ENCODE measurements around the gene CARD6. TPM values are rescaled to one million over a fixed set of nuclear protein-coding genes. Genes with fewer than 3 reads are reported as not detected.

Gene CARD6
- total and polyA plus RNA-seq, 2 experiments from 2014 or later = 1.4 to 5.5 TPM

DNA sequence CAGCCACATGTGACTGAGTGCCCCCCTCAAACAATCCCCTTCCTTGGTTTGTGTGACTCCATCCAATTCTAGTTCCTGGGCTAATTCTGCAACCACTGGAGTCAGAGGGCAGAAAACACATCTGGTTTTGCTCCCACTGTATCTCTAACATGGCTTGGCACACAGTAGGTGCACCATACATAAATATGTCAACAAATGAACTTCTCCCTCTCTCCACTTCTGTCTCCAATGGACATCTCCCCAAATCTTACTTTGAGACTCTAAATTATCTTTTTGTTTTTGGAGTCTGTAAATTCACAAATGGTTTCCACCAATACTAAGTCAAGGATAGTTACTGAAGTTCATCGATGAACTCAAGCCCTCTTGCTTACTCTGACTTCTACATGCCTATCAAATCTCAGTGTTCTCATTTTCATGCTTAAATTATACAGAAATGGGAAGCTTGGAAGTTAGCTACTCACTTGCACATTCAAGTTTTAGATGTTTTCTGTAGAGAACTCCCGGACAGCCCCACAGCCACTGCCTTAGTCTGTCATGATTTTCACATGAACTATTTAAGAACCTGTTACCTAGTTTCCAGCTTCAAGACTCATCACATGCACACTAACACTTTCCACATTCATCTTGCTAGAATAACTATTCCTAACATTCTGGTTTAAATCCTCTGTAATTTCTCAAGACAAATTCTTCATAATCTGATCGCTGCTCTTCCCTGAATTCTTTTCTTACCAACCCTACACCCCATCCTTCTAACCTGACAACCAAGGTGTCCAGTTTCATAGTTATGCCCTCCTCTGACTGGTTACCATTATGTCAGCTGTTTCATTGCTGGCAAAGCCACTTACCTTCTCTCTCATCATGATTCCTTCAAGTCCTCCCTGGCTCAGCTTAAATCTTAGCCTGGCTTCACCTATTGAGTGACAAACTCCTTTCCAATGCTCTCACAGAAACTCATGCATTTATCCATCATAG, 12.2 kb upstream of the CARD6 start:
- Histone ChIP-seq H3K36me3 (replicated peaks; ENCODE audit: insufficient read depth, low read depth) (peaks cover 11% of the 10 kb centered on the region), H3K27me3 (no peaks in the 10 kb centered on the region), H3K4me1 (ENCODE audit: insufficient read depth) (peaks cover 16% of the 10 kb centered on the region), H3K4me2 (no peak overlapping the region), H3K79me2 (peaks cover 42% of the 10 kb centered on the region), H3K9me2 (replicated peaks; ENCODE audit: insufficient read depth) (no peaks in the 10 kb centered on the region), H3K4me3 (no peak overlapping the region), H4K20me1 (ENCODE audit: insufficient read depth, poor library complexity, severe bottlenecking) (peaks cover 32% of the 10 kb centered on the region), H3K27ac (no peak overlapping the region), H2AFZ (no peak overlapping the region), H3K9me3 (ENCODE audit: low read depth) (no peaks in the 10 kb centered on the region)
- 95% methylated on average over 3 of the region's 3 CpGs for WGBS (ENCODE audit: low lambda C conversion rate, missing lambda C conversion rate)
- DNase-seq (ENCODE audit: low spot score) = no peak
- no peak for TF ChIP-seq EZH2 (IDR thresholded peaks at IDR 0.05; ENCODE audit: borderline replicate concordance)
- TF ChIP-seq EZH2phosphoT487 (IDR thresholded peaks at IDR 0.05; ENCODE audit: low read depth, severe bottlenecking, unreplicated experiment) = no peak
- TF ChIP-seq, protein P1, sequence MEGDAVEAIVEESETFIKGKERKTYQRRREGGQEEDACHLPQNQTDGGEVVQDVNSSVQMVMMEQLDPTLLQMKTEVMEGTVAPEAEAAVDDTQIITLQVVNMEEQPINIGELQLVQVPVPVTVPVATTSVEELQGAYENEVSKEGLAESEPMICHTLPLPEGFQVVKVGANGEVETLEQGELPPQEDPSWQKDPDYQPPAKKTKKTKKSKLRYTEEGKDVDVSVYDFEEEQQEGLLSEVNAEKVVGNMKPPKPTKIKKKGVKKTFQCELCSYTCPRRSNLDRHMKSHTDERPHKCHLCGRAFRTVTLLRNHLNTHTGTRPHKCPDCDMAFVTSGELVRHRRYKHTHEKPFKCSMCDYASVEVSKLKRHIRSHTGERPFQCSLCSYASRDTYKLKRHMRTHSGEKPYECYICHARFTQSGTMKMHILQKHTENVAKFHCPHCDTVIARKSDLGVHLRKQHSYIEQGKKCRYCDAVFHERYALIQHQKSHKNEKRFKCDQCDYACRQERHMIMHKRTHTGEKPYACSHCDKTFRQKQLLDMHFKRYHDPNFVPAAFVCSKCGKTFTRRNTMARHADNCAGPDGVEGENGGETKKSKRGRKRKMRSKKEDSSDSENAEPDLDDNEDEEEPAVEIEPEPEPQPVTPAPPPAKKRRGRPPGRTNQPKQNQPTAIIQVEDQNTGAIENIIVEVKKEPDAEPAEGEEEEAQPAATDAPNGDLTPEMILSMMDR (IDR thresholded peaks at IDR 0.05; ENCODE audit: poor library complexity) = no peak

DNA sequence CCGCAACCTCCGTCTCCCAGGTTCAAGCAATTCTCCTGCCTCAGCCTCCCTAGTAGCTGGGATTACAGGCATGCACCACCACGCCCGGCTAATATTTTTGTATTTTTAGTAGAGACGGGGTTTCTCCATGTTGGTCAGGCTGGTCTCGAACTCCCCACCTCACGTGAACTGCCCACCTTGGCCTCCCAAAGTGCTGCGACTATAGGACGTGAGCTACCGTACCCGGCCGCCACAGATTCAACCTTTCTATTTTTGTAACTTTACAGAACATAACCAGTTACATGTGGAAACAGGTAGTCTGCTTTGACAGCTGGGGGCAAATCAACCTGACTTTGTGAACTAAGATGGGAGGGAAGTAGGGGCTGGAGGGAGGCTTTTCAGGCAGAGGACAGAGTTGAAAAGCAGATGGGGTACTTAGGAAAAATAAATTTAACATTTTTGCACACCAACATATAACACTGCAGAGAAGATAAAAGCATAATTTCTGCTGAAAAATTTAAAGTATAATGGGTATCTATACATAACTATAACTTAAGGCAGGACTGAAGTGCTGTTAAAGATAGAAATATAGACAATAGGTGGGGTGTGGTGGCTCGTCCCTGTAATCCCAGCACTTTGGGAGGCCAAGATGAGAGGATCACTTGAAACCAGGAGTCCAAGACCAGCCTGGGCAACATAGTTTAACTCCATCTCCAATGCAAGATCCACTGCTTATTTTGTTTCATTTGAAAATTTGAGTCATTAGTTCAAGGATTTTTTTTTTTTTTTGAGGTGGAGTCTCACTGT, 11.2 kb upstream of the CARD6 start:
- Histone ChIP-seq H3K4me1 (ENCODE audit: insufficient read depth) (peaks cover 16% of the 10 kb centered on the region), H3K27ac (no peak overlapping the region), H3K36me3 (replicated peaks; ENCODE audit: insufficient read depth, low read depth) (peaks cover 11% of the 10 kb centered on the region), H3K4me2 (no peak overlapping the region), H4K20me1 (ENCODE audit: insufficient read depth, poor library complexity, severe bottlenecking) (peaks cover 35% of the 10 kb centered on the region), H3K79me2 (peaks cover 51% of the 10 kb centered on the region), H3K4me3 (no peak overlapping the region), H3K9me2 (replicated peaks; ENCODE audit: insufficient read depth) (no peaks in the 10 kb centered on the region), H3K9me3 (ENCODE audit: low read depth) (no peaks in the 10 kb centered on the region), H2AFZ (no peak overlapping the region), H3K27me3 (no peaks in the 10 kb centered on the region)
- 93% methylated on average over 13 of the region's 13 CpGs for WGBS (ENCODE audit: low lambda C conversion rate, missing lambda C conversion rate)
- DNase-seq (ENCODE audit: low spot score) = no peak
- no peak for TF ChIP-seq EZH2 (IDR thresholded peaks at IDR 0.05; ENCODE audit: borderline replicate concordance)

DNA sequence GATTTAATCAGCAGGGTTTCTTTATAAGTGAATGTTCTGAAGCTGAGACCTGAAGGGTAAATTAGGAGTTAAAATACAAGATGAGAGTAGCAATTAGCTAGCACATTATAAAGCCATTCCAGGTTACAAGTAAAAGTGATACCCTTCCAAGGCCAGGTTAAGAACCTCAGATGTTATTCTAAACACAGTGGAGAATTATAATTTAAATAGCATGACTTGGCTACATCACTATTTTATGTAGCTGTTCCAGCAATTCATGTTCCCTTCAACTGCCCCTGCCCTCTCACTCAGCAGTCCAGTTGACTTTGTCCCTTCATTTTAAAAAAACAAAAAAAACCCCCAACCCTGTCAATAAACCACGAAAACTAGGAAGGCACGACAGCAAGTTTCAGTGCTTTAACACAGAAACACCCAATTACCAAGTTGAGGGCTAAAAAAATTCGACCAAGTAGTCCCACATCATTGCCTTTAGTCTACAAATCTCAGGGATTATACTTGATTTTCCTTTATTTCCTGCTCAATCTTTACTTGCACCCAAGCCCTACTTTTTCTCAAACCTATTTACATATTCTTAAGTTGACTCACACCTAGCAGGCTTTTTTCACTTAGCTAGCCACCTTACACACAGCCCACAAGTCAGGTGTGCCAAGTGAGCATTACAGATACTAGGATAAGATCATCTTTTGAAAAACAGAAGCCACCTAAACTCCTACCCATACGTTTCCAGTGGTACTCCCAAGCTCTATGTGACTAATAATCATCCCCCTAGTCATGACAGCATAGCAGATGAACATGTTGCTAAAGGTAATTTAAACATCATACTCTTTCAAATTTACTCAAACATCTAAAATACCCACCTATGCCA, 9.6 kb upstream of the CARD6 start:
- no peak overlapping the region for H2AFZ ChIP-seq
- H3K9me2 ChIP-seq (replicated peaks; ENCODE audit: insufficient read depth) = no peaks in the 10 kb centered on the region
- no peak overlapping the region for H3K27ac ChIP-seq
- peak overlapping the region; percentile 86 for H3K4me2 ChIP-seq
- H3K27me3 ChIP-seq = no peaks in the 10 kb centered on the region
- 70% methylated on average over 4 of the region's 4 CpGs for WGBS (ENCODE audit: low lambda C conversion rate, missing lambda C conversion rate)
- peaks cover 35% of the 10 kb centered on the region for H4K20me1 ChIP-seq (ENCODE audit: insufficient read depth, poor library complexity, severe bottlenecking)
- H3K4me1 ChIP-seq (ENCODE audit: insufficient read depth) = peaks cover 23% of the 10 kb centered on the region
- peaks cover 11% of the 10 kb centered on the region for H3K36me3 ChIP-seq (replicated peaks; ENCODE audit: insufficient read depth, low read depth)
- TF ChIP-seq, protein P1 (IDR thresholded peaks at IDR 0.05; ENCODE audit: poor library complexity) = no peak
- TF ChIP-seq EZH2phosphoT487 (IDR thresholded peaks at IDR 0.05; ENCODE audit: low read depth, severe bottlenecking, unreplicated experiment) (no peak), EZH2 (IDR thresholded peaks at IDR 0.05; ENCODE audit: borderline replicate concordance) (no peak)
- DNase-seq (ENCODE audit: low spot score) = no peak
- peaks cover 51% of the 10 kb centered on the region for H3K79me2 ChIP-seq
- H3K9me3 ChIP-seq (ENCODE audit: low read depth) = no peaks in the 10 kb centered on the region
- no peak overlapping the region for H3K4me3 ChIP-seq

All from hepatocyte (in vitro differentiated cells).